GM10266 (cell line): ENCODE measurements around the gene FCN2.

Experiments
- DNase-seq: peaks from one replicate; pipeline ENCODE4 v3.0.0; 2012; ENCODE audit errors: extremely low spot score
- CTCF ChIP-seq: IDR thresholded peaks from 2 replicates; pipeline ENCODE4 v1.5.1; 2012; ENCODE audit warnings: mild to moderate bottlenecking, low read depth; ENCODE audit not compliant: control insufficient read depth, insufficient read depth; ENCODE audit errors: missing control alignments

FCN2 gene

DNA sequence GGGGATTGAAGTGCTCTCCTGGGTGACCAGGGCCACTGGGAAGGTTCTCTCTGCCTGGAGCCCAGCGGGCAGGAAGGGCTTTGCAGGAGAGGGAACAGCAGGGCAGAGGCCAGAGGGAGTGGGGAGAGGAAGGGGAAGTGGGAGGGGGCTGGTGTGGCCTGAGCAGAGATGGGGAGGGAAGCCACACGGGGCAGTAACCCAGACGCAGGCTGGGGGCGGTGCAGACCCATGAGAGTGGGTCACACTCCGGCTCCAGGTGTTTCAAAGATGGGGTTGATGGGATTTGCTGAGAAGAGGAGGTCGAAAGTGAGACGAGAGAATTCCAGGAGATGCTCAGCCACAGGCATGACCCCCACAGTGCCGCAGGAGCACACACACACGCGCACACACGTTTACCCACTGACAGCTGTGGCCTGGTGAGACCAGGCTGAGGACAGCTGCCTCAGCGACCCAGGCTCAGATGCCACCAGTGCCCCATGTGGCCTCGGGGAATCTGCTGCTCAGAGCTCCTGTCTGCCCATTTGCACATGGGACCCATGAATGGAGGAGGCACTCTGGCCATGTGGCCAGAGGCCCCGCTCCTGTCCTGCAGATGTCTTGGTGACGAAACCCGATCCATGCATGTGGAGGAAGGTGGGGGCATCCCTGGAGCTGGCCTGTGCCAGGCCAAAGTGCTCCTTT, 32.7 kb upstream of the FCN2 start:
- TF ChIP-seq CTCF, result no peak
- no peak for DNase-seq

GRCh38 chr9:134848504-134848903, 32.1 kb upstream of the FCN2 start:
- TF ChIP-seq CTCF, result no peak

GRCh38 chr9:134850611-134851010, 30.0 kb upstream of the FCN2 start:
- no peak for DNase-seq
- no peak for TF ChIP-seq CTCF

More at GRCh38 chr9:134848504-134848903, 32.1 kb upstream of the FCN2 start:
- DNase-seq, result no peak

GRCh38 chr9:134851020-134851419, 29.6 kb upstream of the FCN2 start:
- TF ChIP-seq CTCF, result no peak
- DNase-seq, result no peak

- DNase-seq, result no peak
- TF ChIP-seq CTCF, result no peak
Measured at GRCh38 chr9:134852906-134853654, 27.5 kb upstream of the FCN2 start.

DNA sequence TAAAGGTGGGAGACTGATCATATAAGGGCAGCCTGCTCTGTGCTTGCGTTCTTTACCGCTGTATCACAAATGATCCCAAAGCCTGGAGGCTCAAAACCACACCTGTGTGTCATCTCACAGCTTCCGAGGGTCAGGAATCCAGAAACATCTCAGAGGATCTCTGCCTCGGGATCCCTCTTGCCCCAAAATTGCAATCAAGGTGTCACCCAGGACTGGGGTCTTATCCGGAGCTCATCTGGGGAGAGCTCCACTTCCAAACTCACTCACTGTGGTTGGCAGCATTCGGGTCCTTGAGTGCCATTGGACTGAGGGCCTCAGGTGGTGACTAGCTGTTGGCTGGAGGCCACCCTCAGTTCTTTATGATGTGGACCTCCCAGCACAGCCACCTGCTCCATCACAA, 26.7 kb upstream of the FCN2 start:
- no peak for TF ChIP-seq CTCF
- no peak for DNase-seq

DNA sequence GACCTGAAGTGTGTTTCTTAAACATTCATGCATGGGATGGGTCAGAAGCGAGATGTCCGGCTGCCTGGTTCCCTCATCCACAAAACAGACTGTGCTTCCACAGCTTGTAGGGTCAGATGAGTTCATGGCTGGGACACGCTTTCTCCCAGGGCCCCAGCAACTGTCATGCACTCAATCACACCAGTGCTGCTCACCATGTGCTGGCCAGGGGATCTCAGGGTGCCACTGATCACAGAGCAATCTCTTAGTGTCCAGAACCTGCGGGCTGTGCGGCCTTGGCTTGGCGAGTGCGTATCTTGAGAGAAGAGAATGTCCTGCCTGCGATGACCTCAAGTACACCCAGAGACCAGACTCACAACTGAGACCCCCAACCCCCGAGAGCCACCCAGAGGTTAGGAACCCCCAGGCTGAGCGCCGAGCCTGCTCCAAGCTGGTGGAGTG, 26.0 kb upstream of the FCN2 start:
- TF ChIP-seq CTCF, result no peak
- DNase-seq, result no peak
